ENCODE measurements around the gene SORL1-AS1.

SORL1-AS1 gene

GRCh38 chr11:121451178-121451985 lies 1.4 kb downstream of the SORL1-AS1 start:
- no peak overlapping the region for H3K4me3 ChIP-seq
- no peak for TF ChIP-seq FOXP2 (optimal IDR thresholded peaks at IDR 0.05; ENCODE audit: control extremely low read depth, extremely low read length, insufficient read depth)
- no peak for TF ChIP-seq POLR2AphosphoS5 (IDR thresholded peaks at IDR 0.05; ENCODE audit: borderline replicate concordance, low read depth, low read length)
- no peak for TF ChIP-seq EZH2 (IDR thresholded peaks at IDR 0.05)
- DNase-seq (ENCODE audit: low read depth, low spot score) = no peak
- H3K9ac ChIP-seq (ENCODE audit: insufficient read length) = no peak overlapping the region
- H3K36me3 ChIP-seq (ENCODE audit: insufficient read depth, low read length) = no peaks in the 10 kb centered on the region
- no peaks in the 10 kb centered on the region for H3K9me3 ChIP-seq (ENCODE audit: low read depth, low read length)
- H3K27ac ChIP-seq = no peak overlapping the region

GRCh38 chr11:121450401-121450800 lies 2.4 kb downstream of the SORL1-AS1 start:
- DNase-seq (ENCODE audit: low read depth, low spot score) = no peak
- no peak overlapping the region for H3K27ac ChIP-seq
- no peak for TF ChIP-seq EZH2 (IDR thresholded peaks at IDR 0.05)
- TF ChIP-seq POLR2AphosphoS5 (IDR thresholded peaks at IDR 0.05; ENCODE audit: borderline replicate concordance, low read depth, low read length) = no peak
- TF ChIP-seq FOXP2 (optimal IDR thresholded peaks at IDR 0.05; ENCODE audit: control extremely low read depth, extremely low read length, insufficient read depth) = no peak
- no peaks in the 10 kb centered on the region for H3K36me3 ChIP-seq (ENCODE audit: insufficient read depth, low read length)
- H3K4me3 ChIP-seq = no peak overlapping the region
- no peaks in the 10 kb centered on the region for H3K9me3 ChIP-seq (ENCODE audit: low read depth, low read length)
- no peak overlapping the region for H3K9ac ChIP-seq (ENCODE audit: insufficient read length)

DNA sequence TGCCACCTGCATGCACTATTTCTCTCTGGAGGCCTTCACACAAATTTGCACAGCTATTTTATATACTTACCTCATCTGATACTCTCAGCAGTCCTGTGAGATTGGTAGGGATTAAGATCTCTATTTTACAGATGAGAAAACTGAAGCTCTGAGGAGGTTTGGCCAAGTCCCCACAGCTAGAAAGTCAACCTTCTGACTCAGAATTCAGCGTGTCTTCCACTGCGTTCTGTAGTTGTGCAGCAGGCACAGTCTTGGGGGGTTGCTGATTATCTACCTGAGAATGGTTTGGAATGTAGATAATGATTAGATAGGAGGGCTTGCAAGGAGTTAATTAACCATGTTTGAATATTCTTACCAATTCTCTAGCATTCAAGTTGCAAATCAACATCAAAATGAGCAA lies 3.1 kb downstream of the SORL1-AS1 start:
- H3K36me3 ChIP-seq (ENCODE audit: insufficient read depth, low read length) = no peaks in the 10 kb centered on the region
- no peak overlapping the region for H3K4me3 ChIP-seq
- H3K9me3 ChIP-seq (ENCODE audit: low read depth, low read length) = no peaks in the 10 kb centered on the region
- TF ChIP-seq POLR2AphosphoS5 (IDR thresholded peaks at IDR 0.05; ENCODE audit: borderline replicate concordance, low read depth, low read length) = no peak
- no peak for TF ChIP-seq FOXP2 (optimal IDR thresholded peaks at IDR 0.05; ENCODE audit: control extremely low read depth, extremely low read length, insufficient read depth)
- no peak for TF ChIP-seq EZH2 (IDR thresholded peaks at IDR 0.05)
- H3K9ac ChIP-seq (ENCODE audit: insufficient read length) = no peak overlapping the region
- no peak for DNase-seq (ENCODE audit: low read depth, low spot score)
- H3K27ac ChIP-seq = no peak overlapping the region

- no peaks in the 10 kb centered on the region for H3K9me3 ChIP-seq (ENCODE audit: low read depth, low read length)
- no peaks in the 10 kb centered on the region for H3K36me3 ChIP-seq (ENCODE audit: insufficient read depth, low read length)
- H3K9ac ChIP-seq (ENCODE audit: insufficient read length) = no peak overlapping the region
- no peak overlapping the region for H3K27ac ChIP-seq
- DNase-seq (ENCODE audit: low read depth, low spot score) = no peak
- H3K4me3 ChIP-seq = no peak overlapping the region
- no peak for TF ChIP-seq POLR2AphosphoS5 (IDR thresholded peaks at IDR 0.05; ENCODE audit: borderline replicate concordance, low read depth, low read length)
- no peak for TF ChIP-seq FOXP2 (optimal IDR thresholded peaks at IDR 0.05; ENCODE audit: control extremely low read depth, extremely low read length, insufficient read depth)
- no peak for TF ChIP-seq EZH2 (IDR thresholded peaks at IDR 0.05)
These were observed 3.6 kb downstream of the SORL1-AS1 start for GRCh38 chr11:121449123-121449522.

- H3K36me3 ChIP-seq (ENCODE audit: insufficient read depth, low read length) = no peaks in the 10 kb centered on the region
- H3K27ac ChIP-seq = no peak overlapping the region
- TF ChIP-seq EZH2 (IDR thresholded peaks at IDR 0.05) = no peak
- no peak for TF ChIP-seq POLR2AphosphoS5 (IDR thresholded peaks at IDR 0.05; ENCODE audit: borderline replicate concordance, low read depth, low read length)
- no peak for TF ChIP-seq FOXP2 (optimal IDR thresholded peaks at IDR 0.05; ENCODE audit: control extremely low read depth, extremely low read length, insufficient read depth)
- no peak for DNase-seq (ENCODE audit: low read depth, low spot score)
- H3K4me3 ChIP-seq = no peak overlapping the region
- H3K9ac ChIP-seq (ENCODE audit: insufficient read length) = no peak overlapping the region
- H3K9me3 ChIP-seq (ENCODE audit: low read depth, low read length) = no peaks in the 10 kb centered on the region
These were observed 4.3 kb downstream of the SORL1-AS1 start for GRCh38 chr11:121448431-121448941.

- TF ChIP-seq FOXP2 (optimal IDR thresholded peaks at IDR 0.05; ENCODE audit: control extremely low read depth, extremely low read length, insufficient read depth) (no peak), POLR2AphosphoS5 (IDR thresholded peaks at IDR 0.05; ENCODE audit: borderline replicate concordance, low read depth, low read length) (no peak), EZH2 (IDR thresholded peaks at IDR 0.05) (no peak)
- Histone ChIP-seq H3K9ac (ENCODE audit: insufficient read length) (no peak overlapping the region), H3K4me3 (no peak overlapping the region), H3K9me3 (ENCODE audit: low read depth, low read length) (no peaks in the 10 kb centered on the region), H3K36me3 (ENCODE audit: insufficient read depth, low read length) (no peaks in the 10 kb centered on the region), H3K27ac (no peak overlapping the region)
- no peak for DNase-seq (ENCODE audit: low read depth, low spot score)
These were observed 4.8 kb downstream of the SORL1-AS1 start for GRCh38 chr11:121448011-121448410.

- H3K4me3 ChIP-seq = no peak overlapping the region
- H3K36me3 ChIP-seq (ENCODE audit: insufficient read depth, low read length) = no peaks in the 10 kb centered on the region
- no peak overlapping the region for H3K27ac ChIP-seq
- no peak for TF ChIP-seq FOXP2 (optimal IDR thresholded peaks at IDR 0.05; ENCODE audit: control extremely low read depth, extremely low read length, insufficient read depth)
- no peak for TF ChIP-seq POLR2AphosphoS5 (IDR thresholded peaks at IDR 0.05; ENCODE audit: borderline replicate concordance, low read depth, low read length)
- no peak for TF ChIP-seq EZH2 (IDR thresholded peaks at IDR 0.05)
- no peaks in the 10 kb centered on the region for H3K9me3 ChIP-seq (ENCODE audit: low read depth, low read length)
- no peak overlapping the region for H3K9ac ChIP-seq (ENCODE audit: insufficient read length)
- no peak for DNase-seq (ENCODE audit: low read depth, low spot score)
These were observed 6.0 kb downstream of the SORL1-AS1 start for GRCh38 chr11:121446752-121447156.

DNA sequence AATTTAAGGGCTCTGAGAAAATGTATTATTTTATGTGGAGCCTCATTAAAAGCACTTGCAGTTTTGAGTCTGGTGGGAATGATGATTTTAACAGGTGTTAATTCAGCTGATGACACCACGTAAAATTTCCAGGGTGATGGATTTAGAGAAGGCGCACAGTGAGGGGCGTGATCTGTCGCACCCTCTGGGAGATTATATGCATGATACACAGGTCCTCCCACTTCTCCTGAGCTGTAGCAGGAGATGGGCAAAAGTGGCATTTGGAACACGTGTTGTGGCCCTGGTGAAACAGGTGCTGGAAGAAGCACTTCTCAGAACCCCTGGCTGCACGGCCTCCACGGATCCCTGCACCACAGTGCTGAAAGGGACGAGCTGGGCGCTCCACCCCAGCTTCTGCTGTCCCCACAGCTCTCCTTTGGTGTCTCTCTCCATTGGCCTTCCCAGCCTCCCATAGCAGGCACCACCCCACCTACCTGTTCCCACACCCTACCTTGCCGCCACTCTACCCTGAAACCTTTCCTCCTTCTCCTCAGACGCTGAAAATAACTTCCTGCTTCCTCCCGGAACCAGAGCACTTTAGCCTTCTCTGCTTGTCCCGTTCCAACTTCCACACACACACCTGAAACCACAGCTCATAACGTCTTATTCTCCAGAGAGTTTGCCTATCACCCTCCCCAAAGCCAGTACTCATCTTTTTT lies 7.5 kb downstream of the SORL1-AS1 start:
- H3K27ac ChIP-seq = no peak overlapping the region
- H3K9ac ChIP-seq (ENCODE audit: insufficient read length) = no peak overlapping the region

More for the DNA sequence above, 7.5 kb downstream of the SORL1-AS1 start:
- H3K9me3 ChIP-seq (ENCODE audit: low read depth, low read length) = no peaks in the 10 kb centered on the region
- TF ChIP-seq EZH2 (IDR thresholded peaks at IDR 0.05) (no peak), FOXP2 (optimal IDR thresholded peaks at IDR 0.05; ENCODE audit: control extremely low read depth, extremely low read length, insufficient read depth) (no peak), POLR2AphosphoS5 (IDR thresholded peaks at IDR 0.05; ENCODE audit: borderline replicate concordance, low read depth, low read length) (no peak)
- no peak overlapping the region for H3K4me3 ChIP-seq
- no peak for DNase-seq (ENCODE audit: low read depth, low spot score)
- no peaks in the 10 kb centered on the region for H3K36me3 ChIP-seq (ENCODE audit: insufficient read depth, low read length)

Data from SK-N-MC (cell line).